ENCODE data around the gene RASGRF2. TPM values are rescaled to one million over a fixed set of nuclear protein-coding genes. Genes with fewer than 3 reads are reported as not detected.

Gene RASGRF2
- polyA plus RNA-seq, 1 donor from 2014 or later: 0.42 TPM

DNA sequence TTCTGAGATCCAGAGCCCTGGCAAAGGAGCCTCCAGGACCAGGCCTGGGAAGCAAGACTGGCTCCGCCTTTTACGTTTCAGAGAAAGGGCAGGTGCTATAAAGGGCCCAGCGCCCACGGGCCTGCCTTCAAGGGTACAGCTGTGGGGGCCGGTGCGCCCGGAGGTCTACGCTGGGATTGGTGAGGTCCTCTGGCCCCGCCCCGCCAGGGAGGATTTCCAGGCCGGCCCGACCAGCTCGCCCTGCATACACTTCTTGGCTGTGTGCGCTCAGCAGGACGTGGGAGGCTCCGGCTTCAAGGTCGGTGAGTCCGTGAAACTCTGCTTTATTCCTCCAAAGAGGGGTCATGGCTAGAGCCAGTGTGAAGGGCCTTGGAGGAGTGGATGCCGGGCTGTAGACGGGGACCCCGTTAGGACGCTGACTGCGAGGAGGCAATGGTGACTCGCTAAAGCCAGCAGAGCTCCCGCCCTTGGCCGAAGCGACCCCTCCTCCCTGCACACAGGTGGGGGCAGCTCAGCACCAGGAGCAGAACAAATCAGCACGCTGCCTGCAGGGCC is 273.0 kb downstream of the RASGRF2 start, which contains the start of gene CKMT2:
TSS of gene CKMT2 (plus strand) at position 243 of the 555 bp plus-strand sequence. CDS start 17,811 bp downstream, outside the sequence.
- Histone ChIP-seq H3K27ac (ENCODE audit: low read length) (no peak within 1 kb of the TSS), H3K9ac (ENCODE audit: low read length) (no peak within 1 kb of the TSS)

GRCh38 chr5:81234299-81234698 is 274.1 kb downstream of the RASGRF2 start:
- H3K9ac ChIP-seq (ENCODE audit: low read length): no peak overlapping the region
- H2AFZ ChIP-seq (ENCODE audit: low read depth, low read length): no peak overlapping the region
- H3K27me3 ChIP-seq (ENCODE audit: insufficient read depth, low read depth, low read length): no peaks in the 10 kb centered on the region
- no peaks in the 10 kb centered on the region for H3F3A ChIP-seq (ENCODE audit: insufficient read depth, low read length, poor library complexity, severe bottlenecking)
- H4K20me1 ChIP-seq (ENCODE audit: insufficient read depth): no peaks in the 10 kb centered on the region
- no peak overlapping the region for H3K4me3 ChIP-seq (ENCODE audit: low read length)
- no peak overlapping the region for H3K4me2 ChIP-seq (ENCODE audit: low read length)
- no peak overlapping the region for H3K27ac ChIP-seq (ENCODE audit: low read length)
- no peak for TF ChIP-seq EP300 (conservative IDR thresholded peaks at IDR 0.05; ENCODE audit: poor library complexity, severe bottlenecking)
- TF ChIP-seq, protein P1, sequence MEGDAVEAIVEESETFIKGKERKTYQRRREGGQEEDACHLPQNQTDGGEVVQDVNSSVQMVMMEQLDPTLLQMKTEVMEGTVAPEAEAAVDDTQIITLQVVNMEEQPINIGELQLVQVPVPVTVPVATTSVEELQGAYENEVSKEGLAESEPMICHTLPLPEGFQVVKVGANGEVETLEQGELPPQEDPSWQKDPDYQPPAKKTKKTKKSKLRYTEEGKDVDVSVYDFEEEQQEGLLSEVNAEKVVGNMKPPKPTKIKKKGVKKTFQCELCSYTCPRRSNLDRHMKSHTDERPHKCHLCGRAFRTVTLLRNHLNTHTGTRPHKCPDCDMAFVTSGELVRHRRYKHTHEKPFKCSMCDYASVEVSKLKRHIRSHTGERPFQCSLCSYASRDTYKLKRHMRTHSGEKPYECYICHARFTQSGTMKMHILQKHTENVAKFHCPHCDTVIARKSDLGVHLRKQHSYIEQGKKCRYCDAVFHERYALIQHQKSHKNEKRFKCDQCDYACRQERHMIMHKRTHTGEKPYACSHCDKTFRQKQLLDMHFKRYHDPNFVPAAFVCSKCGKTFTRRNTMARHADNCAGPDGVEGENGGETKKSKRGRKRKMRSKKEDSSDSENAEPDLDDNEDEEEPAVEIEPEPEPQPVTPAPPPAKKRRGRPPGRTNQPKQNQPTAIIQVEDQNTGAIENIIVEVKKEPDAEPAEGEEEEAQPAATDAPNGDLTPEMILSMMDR (IDR thresholded peaks at IDR 0.05; ENCODE audit: poor library complexity, severe bottlenecking): no peak
- no peak for TF ChIP-seq SMC3 (conservative IDR thresholded peaks at IDR 0.05; ENCODE audit: poor library complexity)
- TF ChIP-seq, protein P2, sequence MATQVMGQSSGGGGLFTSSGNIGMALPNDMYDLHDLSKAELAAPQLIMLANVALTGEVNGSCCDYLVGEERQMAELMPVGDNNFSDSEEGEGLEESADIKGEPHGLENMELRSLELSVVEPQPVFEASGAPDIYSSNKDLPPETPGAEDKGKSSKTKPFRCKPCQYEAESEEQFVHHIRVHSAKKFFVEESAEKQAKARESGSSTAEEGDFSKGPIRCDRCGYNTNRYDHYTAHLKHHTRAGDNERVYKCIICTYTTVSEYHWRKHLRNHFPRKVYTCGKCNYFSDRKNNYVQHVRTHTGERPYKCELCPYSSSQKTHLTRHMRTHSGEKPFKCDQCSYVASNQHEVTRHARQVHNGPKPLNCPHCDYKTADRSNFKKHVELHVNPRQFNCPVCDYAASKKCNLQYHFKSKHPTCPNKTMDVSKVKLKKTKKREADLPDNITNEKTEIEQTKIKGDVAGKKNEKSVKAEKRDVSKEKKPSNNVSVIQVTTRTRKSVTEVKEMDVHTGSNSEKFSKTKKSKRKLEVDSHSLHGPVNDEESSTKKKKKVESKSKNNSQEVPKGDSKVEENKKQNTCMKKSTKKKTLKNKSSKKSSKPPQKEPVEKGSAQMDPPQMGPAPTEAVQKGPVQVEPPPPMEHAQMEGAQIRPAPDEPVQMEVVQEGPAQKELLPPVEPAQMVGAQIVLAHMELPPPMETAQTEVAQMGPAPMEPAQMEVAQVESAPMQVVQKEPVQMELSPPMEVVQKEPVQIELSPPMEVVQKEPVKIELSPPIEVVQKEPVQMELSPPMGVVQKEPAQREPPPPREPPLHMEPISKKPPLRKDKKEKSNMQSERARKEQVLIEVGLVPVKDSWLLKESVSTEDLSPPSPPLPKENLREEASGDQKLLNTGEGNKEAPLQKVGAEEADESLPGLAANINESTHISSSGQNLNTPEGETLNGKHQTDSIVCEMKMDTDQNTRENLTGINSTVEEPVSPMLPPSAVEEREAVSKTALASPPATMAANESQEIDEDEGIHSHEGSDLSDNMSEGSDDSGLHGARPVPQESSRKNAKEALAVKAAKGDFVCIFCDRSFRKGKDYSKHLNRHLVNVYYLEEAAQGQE (IDR thresholded peaks at IDR 0.05; ENCODE audit: borderline replicate concordance): no peak
- no peak for TF ChIP-seq EZH2 (IDR thresholded peaks at IDR 0.05; ENCODE audit: borderline replicate concordance, insufficient read depth, low read length, poor library complexity, severe bottlenecking)
- no peak for TF ChIP-seq RAD21 (conservative IDR thresholded peaks at IDR 0.05)
- TF ChIP-seq TAF1 (IDR thresholded peaks at IDR 0.05; ENCODE audit: low read depth): no peak
- no peak for TF ChIP-seq POLR2AphosphoS5 (IDR thresholded peaks at IDR 0.05)
- no peak for TF ChIP-seq MXI1 (conservative IDR thresholded peaks at IDR 0.05; ENCODE audit: poor library complexity, severe bottlenecking)
- H3K9me2 ChIP-seq (ENCODE audit: insufficient read depth, low read length): no peaks in the 10 kb centered on the region
- H3K9me3 ChIP-seq (ENCODE audit: low read length): no peaks in the 10 kb centered on the region
- no peaks in the 10 kb centered on the region for H3K79me2 ChIP-seq (replicated peaks; ENCODE audit: insufficient read depth, low read length)
- no peaks in the 10 kb centered on the region for H3K36me3 ChIP-seq (ENCODE audit: insufficient read depth, low read length)

More for the DNA sequence above, 273.0 kb downstream of the RASGRF2 start, which contains the start of gene CKMT2:
- Histone ChIP-seq H3K36me3 (ENCODE audit: insufficient read depth, low read length) (no peaks in the 10 kb centered on the region), H2AFZ (ENCODE audit: low read depth, low read length) (no peak within 1 kb of the TSS), H3K4me3 (ENCODE audit: low read length) (no peak within 1 kb of the TSS), H3K27me3 (ENCODE audit: insufficient read depth, low read depth, low read length) (no peaks in the 10 kb centered on the region), H3K9me3 (ENCODE audit: low read length) (no peaks in the 10 kb centered on the region), H3K9me2 (ENCODE audit: insufficient read depth, low read length) (no peaks in the 10 kb centered on the region), H3K79me2 (replicated peaks; ENCODE audit: insufficient read depth, low read length) (no peaks in the 10 kb centered on the region), H3K4me2 (ENCODE audit: low read length) (no peak within 1 kb of the TSS), H3F3A (ENCODE audit: insufficient read depth, low read length, poor library complexity, severe bottlenecking) (no peaks in the 10 kb centered on the region), H4K20me1 (ENCODE audit: insufficient read depth) (no peaks in the 10 kb centered on the region)
- TF ChIP-seq EZH2 (IDR thresholded peaks at IDR 0.05; ENCODE audit: borderline replicate concordance, insufficient read depth, low read length, poor library complexity, severe bottlenecking) (no peak), POLR2AphosphoS5 (IDR thresholded peaks at IDR 0.05) (no peak), RAD21 (conservative IDR thresholded peaks at IDR 0.05) (no peak), MXI1 (conservative IDR thresholded peaks at IDR 0.05; ENCODE audit: poor library complexity, severe bottlenecking) (no peak), SMC3 (conservative IDR thresholded peaks at IDR 0.05; ENCODE audit: poor library complexity) (no peak), EP300 (conservative IDR thresholded peaks at IDR 0.05; ENCODE audit: poor library complexity, severe bottlenecking) (no peak), TAF1 (IDR thresholded peaks at IDR 0.05; ENCODE audit: low read depth) (no peak)
- TF ChIP-seq, protein P2 (IDR thresholded peaks at IDR 0.05; ENCODE audit: borderline replicate concordance): no peak
- TF ChIP-seq, protein P1 (IDR thresholded peaks at IDR 0.05; ENCODE audit: poor library complexity, severe bottlenecking): no peak
